ENCODE results near the gene TBC1D22A.

The TBC1D22A gene

DNA sequence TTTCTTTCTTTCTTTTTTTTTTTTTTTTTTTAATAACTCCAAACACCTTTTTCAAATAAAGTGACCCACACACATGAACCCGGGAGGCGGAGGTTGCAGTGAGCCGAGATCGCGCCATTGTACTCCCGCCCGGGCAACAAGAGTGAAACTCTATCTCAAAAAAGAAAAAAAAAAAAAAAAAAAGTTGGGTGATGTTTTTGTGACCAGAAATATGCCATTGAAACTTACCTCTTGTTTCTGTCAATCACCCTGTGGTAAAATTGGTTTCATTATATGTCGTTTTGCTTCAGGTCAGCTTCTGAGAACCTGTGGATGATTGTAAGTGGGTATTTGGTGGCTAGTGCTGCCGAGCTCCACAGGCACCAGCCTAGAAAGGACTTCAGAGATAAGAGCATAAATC lies 238.8 kb downstream of the TBC1D22A start:
- no peak for DNase-seq

- no peak for DNase-seq
These were observed 240.2 kb downstream of the TBC1D22A start for GRCh38 chr22:47002692-47003091.

- DNase-seq, result no peak
These were observed 243.3 kb downstream of the TBC1D22A start for GRCh38 chr22:47005506-47006408.

- no peak for DNase-seq
These were observed 244.0 kb downstream of the TBC1D22A start for GRCh38 chr22:47006433-47006832.

DNA sequence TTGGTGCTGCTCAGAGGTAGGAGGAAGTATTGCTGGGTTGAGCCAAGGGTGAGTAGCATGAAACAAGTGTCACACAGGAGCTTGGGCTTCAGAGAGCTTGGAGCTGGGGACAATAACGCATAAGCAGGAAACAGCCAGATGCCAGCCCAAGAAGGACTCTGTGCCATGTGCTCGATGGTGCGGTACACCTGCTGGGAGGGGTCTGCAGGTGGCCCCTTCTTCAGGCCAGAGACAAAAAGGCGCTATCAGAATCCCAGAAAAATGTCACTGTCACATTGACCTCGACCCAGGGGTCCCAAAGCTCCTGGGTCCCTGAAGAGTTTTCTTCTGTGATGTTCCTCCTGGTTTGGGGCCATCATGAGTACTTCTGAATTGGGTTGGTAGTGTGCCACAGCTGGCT lies 244.4 kb downstream of the TBC1D22A start:
- DNase-seq, result no peak

DNA sequence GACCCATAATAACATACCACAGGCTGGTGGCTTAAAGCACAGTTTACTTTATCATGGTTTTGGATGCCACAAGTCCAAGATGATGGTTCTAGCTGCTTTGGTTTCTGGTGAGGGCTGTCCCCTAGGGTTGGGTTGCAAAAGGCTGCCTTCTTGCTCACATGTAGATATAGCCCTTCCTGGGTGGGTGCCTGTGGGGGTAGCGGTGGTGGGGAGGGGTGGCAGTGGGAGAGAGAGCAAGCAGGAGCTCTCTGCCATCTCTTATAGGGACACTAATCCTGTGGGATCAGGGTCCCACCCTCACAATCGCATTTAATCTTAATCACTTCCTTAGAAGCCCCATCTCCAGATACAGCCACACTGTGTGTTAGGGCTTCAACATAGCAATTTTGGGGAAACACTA lies 245.0 kb downstream of the TBC1D22A start:
- DNase-seq, result no peak

GRCh38 chr22:47008208-47008885 lies 245.9 kb downstream of the TBC1D22A start:
- DNase-seq, result no peak

DNA sequence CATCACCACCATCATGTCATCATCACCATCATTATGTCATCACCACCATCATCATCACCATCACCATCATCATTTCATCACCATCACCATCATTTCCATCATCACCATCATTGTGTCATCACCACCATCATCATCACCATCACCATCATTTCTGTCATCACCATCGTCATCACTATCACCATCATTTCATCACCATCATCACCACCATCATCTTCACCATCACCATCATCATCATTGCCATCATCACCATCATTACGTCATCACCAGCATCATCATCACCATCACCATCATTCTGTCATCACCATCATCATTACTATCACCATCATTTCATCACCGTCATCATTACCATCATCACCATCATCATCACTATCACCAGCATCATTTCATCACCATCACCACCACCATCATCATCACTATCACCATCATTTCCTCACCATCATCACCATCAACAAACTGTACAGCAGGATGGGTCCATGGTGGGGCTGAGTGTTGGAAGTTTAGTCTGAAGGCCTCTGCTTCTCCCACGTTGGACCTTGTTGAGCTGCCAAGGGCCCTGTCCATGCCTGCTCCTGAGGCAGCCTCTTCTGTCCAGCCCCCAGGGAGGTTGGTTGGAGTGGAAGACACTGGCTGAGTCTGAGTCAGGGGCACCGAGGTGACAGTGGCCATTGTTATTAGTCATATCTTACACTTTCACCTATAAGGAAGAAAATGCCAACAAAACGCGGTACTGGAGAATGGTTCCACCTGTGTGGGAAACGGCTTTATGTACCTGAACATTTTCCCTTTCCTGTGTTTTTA lies 247.1 kb downstream of the TBC1D22A start:
- no peak for DNase-seq

DNA sequence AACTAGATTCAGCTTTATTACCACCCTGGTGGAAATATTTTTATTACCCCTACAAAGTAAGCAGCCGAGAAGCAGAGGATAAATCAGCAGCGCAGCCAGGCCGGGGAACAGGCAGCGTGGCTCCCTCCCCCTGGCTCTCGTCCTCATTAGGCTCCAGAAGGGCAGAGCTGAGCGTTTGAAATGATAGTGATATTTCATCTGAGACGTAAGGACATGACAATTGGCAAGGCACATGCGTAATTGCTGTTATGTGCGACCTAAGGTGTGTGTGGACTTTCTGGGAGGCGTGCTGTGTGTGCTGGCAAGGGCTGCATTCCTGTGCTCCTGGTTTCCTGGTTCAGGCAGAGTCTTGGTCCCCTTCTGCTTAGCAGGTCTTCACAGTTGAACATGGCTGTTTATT lies 247.8 kb downstream of the TBC1D22A start:
- DNase-seq, result no peak

- DNase-seq, result no peak
These were observed 248.8 kb downstream of the TBC1D22A start for GRCh38 chr22:47011131-47011858.

DNA sequence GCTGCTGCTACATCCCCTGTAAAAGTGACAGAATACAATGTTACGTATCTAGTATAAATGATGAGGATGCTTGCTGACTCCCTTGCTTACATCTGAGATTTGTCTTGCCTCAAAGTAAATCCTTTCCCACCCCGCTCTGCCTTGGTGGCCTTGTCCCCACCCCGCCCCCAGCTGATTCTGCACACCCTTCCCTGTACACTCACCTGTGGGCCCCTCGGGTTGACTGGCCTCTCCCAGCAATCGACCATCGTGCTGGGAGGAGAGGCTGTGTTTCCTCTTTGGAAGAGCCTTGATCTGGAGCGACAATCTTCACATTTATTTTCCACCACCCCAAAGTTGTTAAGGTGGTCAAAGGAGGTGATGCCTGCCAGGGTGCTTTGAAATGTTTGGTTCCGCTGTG lies 249.4 kb downstream of the TBC1D22A start:
- DNase-seq, result no peak

- DNase-seq, result no peak
These were observed 250.3 kb downstream of the TBC1D22A start for GRCh38 chr22:47012589-47013370.

DNA sequence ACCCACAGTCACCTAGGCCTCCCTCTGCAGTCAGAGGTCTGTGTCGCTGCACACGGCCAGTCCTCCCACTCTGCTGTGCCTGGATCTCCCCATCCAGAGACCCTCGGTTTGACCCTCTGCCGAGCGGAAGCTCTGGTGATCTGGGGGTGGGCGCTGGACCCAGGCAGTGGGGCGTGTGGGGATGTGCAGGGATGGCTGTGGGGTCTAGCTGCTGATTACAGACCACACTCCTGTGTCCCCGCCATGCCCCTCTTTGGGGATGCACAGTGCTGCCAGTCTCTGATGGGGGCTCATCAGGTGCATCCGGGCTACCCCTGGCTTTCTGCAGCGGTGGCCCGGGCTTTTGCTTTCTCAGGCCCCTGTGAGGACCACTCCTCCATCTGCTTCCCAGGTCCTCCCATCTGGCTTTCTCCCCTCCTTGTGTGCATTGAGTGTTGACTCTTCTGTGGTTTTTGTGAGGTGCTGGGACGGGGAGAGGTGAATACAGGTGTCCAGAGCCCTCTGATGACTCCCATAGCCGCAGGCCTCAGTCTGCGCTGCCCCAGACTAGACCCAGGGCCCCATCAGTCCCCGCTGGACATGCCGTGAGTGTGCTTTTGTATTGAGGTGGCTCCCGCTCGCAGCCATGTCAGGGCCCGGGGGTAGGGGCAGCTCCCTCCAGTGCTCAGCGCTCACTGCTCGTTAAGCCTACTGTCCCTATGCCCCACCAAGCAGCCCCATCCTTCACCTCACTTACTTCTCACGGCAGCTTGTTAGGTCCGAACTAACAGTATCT lies 251.6 kb downstream of the TBC1D22A start:
- DNase-seq, result no peak

- DNase-seq, result no peak
These were observed 252.3 kb downstream of the TBC1D22A start for GRCh38 chr22:47014636-47015345.

GRCh38 chr22:47015589-47016178 lies 253.2 kb downstream of the TBC1D22A start:
- no peak for DNase-seq

DNA sequence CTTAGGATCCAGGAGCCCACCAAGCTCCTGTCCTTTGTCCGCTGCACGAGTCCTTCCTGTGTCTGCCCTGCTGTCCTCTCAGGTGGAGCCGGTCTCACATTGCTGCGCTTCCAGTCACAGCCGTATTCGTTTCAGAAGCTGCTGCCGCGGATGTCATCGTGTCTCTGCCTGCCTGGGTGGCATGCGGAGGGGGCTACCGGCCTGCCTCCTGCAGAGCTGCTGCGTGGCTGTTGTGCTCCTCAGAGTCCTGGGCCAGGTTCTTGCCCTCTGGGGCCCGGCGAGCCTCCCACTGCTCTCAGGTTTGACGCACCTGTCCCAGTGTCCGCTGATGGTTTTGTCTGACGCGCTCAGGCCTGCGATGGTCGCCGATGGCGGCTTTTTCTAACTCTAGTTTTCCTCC lies 254.2 kb downstream of the TBC1D22A start:
- DNase-seq, result no peak

DNA sequence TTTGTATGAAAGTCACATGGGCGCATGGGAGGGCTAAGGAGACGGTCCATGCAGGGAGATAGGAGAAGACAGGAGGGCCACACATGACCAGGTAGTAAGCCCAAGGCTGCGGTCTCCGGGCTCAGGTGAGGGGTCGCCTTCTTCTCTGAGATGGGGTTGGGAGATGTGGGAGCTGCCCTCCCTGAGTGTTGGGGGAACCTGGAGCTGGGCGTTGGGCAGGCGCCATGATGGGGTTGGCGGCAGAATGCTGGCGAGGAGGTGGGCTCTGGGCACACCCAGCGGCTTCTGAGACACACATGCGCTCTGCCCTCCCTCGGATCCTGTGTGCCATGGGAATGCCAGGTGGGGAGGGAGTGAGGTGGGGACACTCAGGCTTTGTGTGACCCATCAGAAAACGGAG lies 254.8 kb downstream of the TBC1D22A start:
- DNase-seq, result no peak

DNA sequence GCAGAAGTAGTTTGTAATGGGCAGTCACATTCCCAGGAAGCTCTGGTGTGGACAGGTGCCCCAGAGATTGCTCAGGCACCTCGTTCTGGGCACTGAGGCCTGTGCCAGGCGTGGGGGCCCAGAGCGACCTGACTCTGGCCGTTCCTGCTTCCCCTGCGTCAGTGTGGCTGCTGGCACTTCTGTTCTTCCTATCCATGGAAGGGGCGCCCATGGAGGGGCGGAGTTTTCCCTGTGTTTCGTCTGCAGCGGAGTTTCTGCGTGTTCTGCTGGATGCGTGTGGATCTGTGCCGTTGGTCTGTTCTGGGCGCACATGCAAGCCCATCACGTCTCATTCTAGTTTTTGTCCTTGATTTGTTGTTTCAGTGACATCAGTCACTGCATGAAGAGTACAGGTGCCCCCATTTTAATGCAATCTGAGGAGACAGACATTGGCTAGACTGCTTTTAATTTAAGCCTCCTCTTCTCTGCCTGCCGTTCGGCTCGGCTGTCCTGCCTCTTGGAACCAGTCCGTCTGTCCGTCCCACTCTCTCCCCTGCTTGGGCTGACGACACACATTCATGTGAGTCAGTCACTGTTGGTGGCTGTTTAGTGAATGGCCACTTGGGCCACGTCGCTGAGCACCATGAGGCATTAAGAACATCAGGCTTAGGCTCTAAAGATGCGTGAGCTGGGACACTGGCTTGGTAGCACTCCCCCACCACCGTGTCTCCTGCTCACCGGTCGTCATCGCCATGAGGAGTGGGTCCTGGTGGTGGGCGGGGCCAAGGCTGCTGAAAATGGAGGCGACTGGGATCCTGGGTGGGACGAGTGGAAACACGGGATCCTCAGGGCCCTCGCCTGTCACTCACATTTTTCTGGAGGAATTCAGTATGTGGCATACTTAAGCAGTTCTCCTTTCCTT lies 255.8 kb downstream of the TBC1D22A start:
- DNase-seq, result no peak
